ENCODE data around the gene CALHM3. TPM values are rescaled to one million over a fixed set of nuclear protein-coding genes. Genes with fewer than 3 reads are reported as not detected.
"Not testable (repeated sequence)": the region's sequence is repeated elsewhere in the genome, so short reads cannot be mapped to it uniquely, and the experiment has no call there.

Gene CALHM3
- total and polyA plus RNA-seq, 4 donors = 0.02 to 0.15 TPM; not detected in 2

DNA sequence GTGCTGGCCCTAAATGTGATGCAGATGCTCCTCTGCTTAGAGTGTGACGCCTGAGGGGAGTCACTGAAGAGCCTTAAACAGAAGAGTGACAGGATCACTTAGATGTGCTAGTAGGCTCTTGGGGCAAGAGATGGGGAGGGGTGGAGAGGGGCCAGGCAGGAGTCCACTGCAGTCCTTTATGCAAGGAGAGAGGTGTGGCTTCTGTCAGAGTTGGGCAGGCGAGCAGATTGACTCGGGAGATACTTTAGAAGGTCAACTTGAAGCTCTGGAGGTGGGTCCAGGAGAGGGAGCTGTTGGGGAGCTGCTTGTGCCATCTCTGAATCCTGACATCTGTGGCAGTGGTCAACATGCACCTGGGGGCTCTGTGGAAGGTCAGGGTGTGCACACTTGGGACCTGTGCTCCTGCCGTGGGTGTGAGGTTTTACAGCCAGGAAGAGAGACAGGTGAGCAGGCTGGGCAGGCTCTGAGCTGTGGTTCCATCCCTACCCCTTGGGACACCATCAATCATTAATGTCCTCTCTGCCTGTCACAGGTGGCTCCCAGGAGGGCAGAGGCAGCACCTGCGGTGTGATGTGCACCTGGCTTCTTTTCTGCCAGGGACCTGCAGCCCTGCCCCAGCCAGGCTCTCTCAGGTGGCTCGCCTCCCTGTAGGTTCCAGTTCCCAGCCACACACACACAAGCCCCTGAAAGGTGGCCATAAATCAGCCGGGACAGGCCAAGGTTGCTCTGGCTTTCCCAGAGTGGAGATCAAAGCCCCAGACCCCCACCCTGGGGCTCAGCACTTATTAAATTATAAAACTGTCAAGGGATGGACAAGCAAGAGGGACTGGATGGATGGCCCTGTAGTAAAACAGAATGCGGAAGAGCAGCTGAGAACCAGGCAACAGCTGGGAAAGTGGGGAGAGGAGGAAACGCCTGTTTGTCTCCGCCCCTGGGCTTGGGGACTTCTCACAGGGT is 28.5 kb upstream of the CALHM3 start:
- Histone ChIP-seq H3K27ac (ENCODE audit: low read depth in 1 of 2, low read length in 1 of 2) (no peak overlapping the region), H3K9me3 (ENCODE audit: control insufficient read depth in 4 of 4, insufficient read depth in 3 of 4, low read length in 3 of 4) (peaks cover 0 to 2% (median 0%) of the 10 kb centered on the region in 4 donors), H3K27me3 (ENCODE audit: control insufficient read depth in 3 of 3, insufficient read depth in 3 of 3, low read length in 2 of 3) (peaks cover 0 to 4% (median 3%) of the 10 kb centered on the region in 3 donors), H3K4me3 (no peak overlapping the region), H3K4me1 (ENCODE audit: control insufficient read depth in 5 of 5, insufficient read depth in 5 of 5, low read length in 5 of 5) (no peaks in the 10 kb centered on the region), H3K36me3 (ENCODE audit: control insufficient read depth in 4 of 4, insufficient read depth in 4 of 4, low read length in 4 of 4) (no peaks in the 10 kb centered on the region), H3K9ac (ENCODE audit: insufficient read depth in 1 of 2, low read length in 2 of 2) (no peak overlapping the region)
- no peak for DNase-seq
- no peak for ATAC-seq (ENCODE audit: insufficient read depth, low FRiP score)
- TF ChIP-seq, protein P1, sequence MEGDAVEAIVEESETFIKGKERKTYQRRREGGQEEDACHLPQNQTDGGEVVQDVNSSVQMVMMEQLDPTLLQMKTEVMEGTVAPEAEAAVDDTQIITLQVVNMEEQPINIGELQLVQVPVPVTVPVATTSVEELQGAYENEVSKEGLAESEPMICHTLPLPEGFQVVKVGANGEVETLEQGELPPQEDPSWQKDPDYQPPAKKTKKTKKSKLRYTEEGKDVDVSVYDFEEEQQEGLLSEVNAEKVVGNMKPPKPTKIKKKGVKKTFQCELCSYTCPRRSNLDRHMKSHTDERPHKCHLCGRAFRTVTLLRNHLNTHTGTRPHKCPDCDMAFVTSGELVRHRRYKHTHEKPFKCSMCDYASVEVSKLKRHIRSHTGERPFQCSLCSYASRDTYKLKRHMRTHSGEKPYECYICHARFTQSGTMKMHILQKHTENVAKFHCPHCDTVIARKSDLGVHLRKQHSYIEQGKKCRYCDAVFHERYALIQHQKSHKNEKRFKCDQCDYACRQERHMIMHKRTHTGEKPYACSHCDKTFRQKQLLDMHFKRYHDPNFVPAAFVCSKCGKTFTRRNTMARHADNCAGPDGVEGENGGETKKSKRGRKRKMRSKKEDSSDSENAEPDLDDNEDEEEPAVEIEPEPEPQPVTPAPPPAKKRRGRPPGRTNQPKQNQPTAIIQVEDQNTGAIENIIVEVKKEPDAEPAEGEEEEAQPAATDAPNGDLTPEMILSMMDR (IDR thresholded peaks at IDR 0.05; ENCODE audit: control extremely low read depth, extremely low read depth) = no peak
- 70 to 75% methylated on average over 10 of the region's 10 CpGs for WGBS, 2 donors

DNA sequence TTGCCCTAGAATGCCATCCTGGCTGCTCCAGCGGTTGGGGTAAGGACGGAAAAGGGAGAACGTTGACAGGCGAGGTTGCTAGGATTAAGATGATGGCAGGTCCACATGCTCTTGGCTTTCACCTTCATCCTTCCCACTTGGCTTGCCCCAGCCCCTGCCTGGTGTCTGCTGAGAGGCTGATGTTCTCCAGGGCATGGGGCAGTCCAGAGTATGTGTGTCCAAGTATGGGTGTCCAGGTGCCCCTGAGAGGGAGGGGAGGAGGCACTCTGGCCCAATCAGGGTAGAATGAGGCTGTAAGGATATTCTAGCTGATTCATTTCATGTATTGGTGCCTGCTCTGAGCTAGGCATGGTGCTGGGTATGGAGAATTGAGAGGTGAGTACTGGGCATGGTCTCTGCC is 27.0 kb upstream of the CALHM3 start:
- peaks cover 0 to 5% (median 4%) of the 10 kb centered on the region in 3 donors for H3K27me3 ChIP-seq (ENCODE audit: control insufficient read depth in 3 of 3, insufficient read depth in 3 of 3, low read length in 2 of 3)
- TF ChIP-seq, protein P1 (IDR thresholded peaks at IDR 0.05; ENCODE audit: control extremely low read depth, extremely low read depth) = no peak

DNA sequence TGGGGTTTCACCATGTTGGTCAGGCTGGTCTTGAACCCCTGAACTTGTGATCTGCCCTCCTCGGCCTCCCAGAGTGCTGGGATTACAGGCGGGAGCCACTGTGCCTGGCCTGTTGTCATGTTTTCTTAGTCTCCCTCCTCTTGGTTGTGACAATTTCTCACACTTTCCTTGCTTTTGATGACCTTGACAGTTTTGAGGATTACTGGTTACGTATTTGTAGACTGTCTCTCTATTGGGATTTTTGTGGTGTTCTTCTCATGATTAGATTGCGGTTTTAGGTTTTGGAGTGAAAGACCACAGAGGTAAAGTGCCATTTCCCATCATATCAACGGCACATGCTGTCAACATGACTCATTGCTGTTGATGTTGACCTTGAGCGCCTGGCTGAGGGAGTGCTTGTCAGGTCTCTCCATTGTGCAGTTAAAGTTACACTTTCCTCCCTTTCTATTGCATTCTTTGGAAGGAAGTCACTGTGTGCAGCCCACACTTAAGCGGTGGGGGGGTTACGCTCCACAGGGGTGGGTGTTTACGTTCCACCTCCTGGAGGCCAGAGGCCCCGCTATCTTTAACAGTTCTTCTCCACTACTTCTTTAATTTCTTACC is 25.2 kb upstream of the CALHM3 start:
- ATAC-seq (ENCODE audit: insufficient read depth, low FRiP score) (no peak), DNase-seq (no peak)
- WGBS, 2 donors = 27 to 34% methylated on average over 10 of the region's 10 CpGs

More for the DNA sequence above, 27.0 kb upstream of the CALHM3 start:
- ATAC-seq (ENCODE audit: insufficient read depth, low FRiP score) (no peak), DNase-seq (no peak)
- Histone ChIP-seq H3K9ac (ENCODE audit: insufficient read depth in 1 of 2, low read length in 2 of 2) (no peak overlapping the region), H3K4me3 (no peak overlapping the region), H3K9me3 (ENCODE audit: control insufficient read depth in 4 of 4, insufficient read depth in 3 of 4, low read length in 3 of 4) (peaks cover 0 to 2% (median 0%) of the 10 kb centered on the region in 4 donors), H3K27ac (ENCODE audit: low read depth in 1 of 2, low read length in 1 of 2) (no peak overlapping the region), H3K4me1 (ENCODE audit: control insufficient read depth in 5 of 5, insufficient read depth in 5 of 5, low read length in 5 of 5) (no peaks in the 10 kb centered on the region), H3K36me3 (ENCODE audit: control insufficient read depth in 4 of 4, insufficient read depth in 4 of 4, low read length in 4 of 4) (no peaks in the 10 kb centered on the region)
- WGBS, 2 donors = 90 to 94% methylated on average over 4 of the region's 4 CpGs

DNA sequence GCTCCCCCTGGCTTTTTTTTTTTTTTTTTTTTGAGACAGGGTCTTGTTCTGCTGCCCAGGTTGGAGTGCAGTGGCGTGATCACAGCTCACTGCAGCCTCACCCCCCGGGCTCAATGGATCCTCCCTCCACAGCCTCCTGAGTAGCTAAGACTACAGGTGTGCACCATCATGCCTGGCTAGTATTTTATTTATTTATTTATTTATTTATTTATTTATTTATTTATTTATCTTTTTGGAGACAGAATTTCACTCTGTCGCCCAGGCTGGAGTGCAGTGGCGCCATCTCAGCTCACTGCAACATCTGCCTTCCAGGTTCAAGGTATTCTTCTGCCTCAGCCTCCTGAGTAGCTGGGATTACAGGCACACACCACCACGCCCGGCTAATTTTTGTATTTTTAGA is 24.7 kb upstream of the CALHM3 start:
- not testable (repeated sequence) for H3K27ac ChIP-seq (ENCODE audit: low read depth in 1 of 2, low read length in 1 of 2); H3K4me1 ChIP-seq (ENCODE audit: control insufficient read depth in 5 of 5, insufficient read depth in 5 of 5, low read length in 5 of 5); H3K4me3 ChIP-seq; H3K36me3 ChIP-seq (ENCODE audit: control insufficient read depth in 4 of 4, insufficient read depth in 4 of 4, low read length in 4 of 4); ATAC-seq (ENCODE audit: insufficient read depth, low FRiP score); H3K9ac ChIP-seq (ENCODE audit: insufficient read depth in 1 of 2, low read length in 2 of 2); H3K9me3 ChIP-seq (ENCODE audit: control insufficient read depth in 4 of 4, insufficient read depth in 3 of 4, low read length in 3 of 4); DNase-seq
- H3K27me3 ChIP-seq (ENCODE audit: control insufficient read depth in 3 of 3, insufficient read depth in 3 of 3, low read length in 2 of 3) = peaks cover 0 to 16% (median 15%) of the 10 kb centered on the region in 3 donors
- WGBS, 2 donors = 90 to 95% methylated on average over 6 of the region's 6 CpGs

More for the DNA sequence above, 25.2 kb upstream of the CALHM3 start:
- H3K9me3 ChIP-seq (ENCODE audit: control insufficient read depth in 4 of 4, insufficient read depth in 3 of 4, low read length in 3 of 4) = peaks cover 0 to 2% (median 0%) of the 10 kb centered on the region in 4 donors
- no peak overlapping the region for H3K4me3 ChIP-seq
- H3K4me1 ChIP-seq (ENCODE audit: control insufficient read depth in 5 of 5, insufficient read depth in 5 of 5, low read length in 5 of 5) = no peaks in the 10 kb centered on the region
- no peak overlapping the region for H3K27ac ChIP-seq (ENCODE audit: low read depth in 1 of 2, low read length in 1 of 2)
- H3K36me3 ChIP-seq (ENCODE audit: control insufficient read depth in 4 of 4, insufficient read depth in 4 of 4, low read length in 4 of 4) = no peaks in the 10 kb centered on the region
- TF ChIP-seq, protein P1 (IDR thresholded peaks at IDR 0.05; ENCODE audit: control extremely low read depth, extremely low read depth) = no peak
- peaks cover 0 to 13% (median 12%) of the 10 kb centered on the region in 3 donors for H3K27me3 ChIP-seq (ENCODE audit: control insufficient read depth in 3 of 3, insufficient read depth in 3 of 3, low read length in 2 of 3)
- H3K9ac ChIP-seq (ENCODE audit: insufficient read depth in 1 of 2, low read length in 2 of 2) = no peak overlapping the region
